Caco-2 (cell line): ENCODE results near the gene LRRC26. TPM values are rescaled to one million over a fixed set of nuclear protein-coding genes. Genes with fewer than 3 reads are reported as not detected.

ENCODE experiments used
- BruUV-seq: library from RNA; stranded (reverse); fragments of 400-500 nt; replicated peaks from 2 replicates; lab custom pipeline; 2021; lab: Mats Ljungman, UMichigan
- CTCF ChIA-PET: fragments of 300-600 bp; sonication (Branson Sonifier 250); formaldehyde crosslinking; loops from one replicate; lab custom pipeline; 2022; ENCODE audit warnings: antibody characterized with exemption; lab: Charles Lee
- POLR2A ChIA-PET: fragments of 300-600 bp; sonication (Branson Sonifier 250); formaldehyde crosslinking; loops from one replicate; lab custom pipeline; 2022; ENCODE audit warnings: antibody characterized with exemption; lab: Charles Lee
- DNase-seq, 2 experiments: peaks; one replicate each; pipeline versions ENCODE4 v3.0.0 to v3.0.0-alpha.2; 2020 to 2022
- H3K27me3 ChIP-seq: replicated peaks from 2 replicates; pipeline ENCODE4 v1.6.0; 2011; ENCODE audit warnings: low read length; ENCODE audit not compliant: control insufficient read depth, insufficient read depth
- H3K36me3 ChIP-seq: 2 replicates; pipeline ENCODE4 v1.5.1; 2011; ENCODE audit warnings: low read length; ENCODE audit not compliant: control insufficient read depth, insufficient read depth
- H3K4me1 ChIP-seq: fragments of 250-450 bp; sonication (Bioruptor Pico); 2 replicates; pipeline ENCODE4 v1.5.1; 2020; ENCODE audit warnings: mild to moderate bottlenecking
- H3K4me3 ChIP-seq: 2 replicates; pipeline ENCODE4 v1.5.1; 2011; ENCODE audit warnings: low read depth, mild to moderate bottlenecking, control low read depth, low read length
- H3K9me3 ChIP-seq: fragments of 250-450 bp; sonication (Bioruptor Pico); 2 replicates; pipeline ENCODE4 v1.5.1; 2020; ENCODE audit warnings: mild to moderate bottlenecking, moderate library complexity
- H3K27ac Mint-ChIP-seq: one replicate; pipeline ENCODE4 v1.8.0; 2022; ENCODE audit warnings: mixed read lengths; ENCODE audit not compliant: unreplicated experiment
- H3K27me3 Mint-ChIP-seq: one replicate; pipeline ENCODE4 v1.8.0; 2022; ENCODE audit warnings: mixed read lengths; ENCODE audit not compliant: insufficient read depth, unreplicated experiment
- H3K36me3 Mint-ChIP-seq: one replicate; pipeline ENCODE4 v1.8.0; 2022; ENCODE audit warnings: mild to moderate bottlenecking, mixed read lengths; ENCODE audit not compliant: insufficient read depth, unreplicated experiment
- H3K4me1 Mint-ChIP-seq: one replicate; pipeline ENCODE4 v1.8.0; 2022; ENCODE audit warnings: low read depth, mixed read lengths; ENCODE audit not compliant: unreplicated experiment
- H3K4me3 Mint-ChIP-seq: one replicate; pipeline ENCODE4 v1.8.0; 2022; ENCODE audit warnings: mild to moderate bottlenecking, moderate library complexity, mixed read lengths; ENCODE audit not compliant: unreplicated experiment
- H3K9me3 Mint-ChIP-seq: one replicate; pipeline ENCODE4 v1.8.0; 2022; ENCODE audit warnings: mixed read lengths; ENCODE audit not compliant: unreplicated experiment
- intact Hi-C: fragments of 100-400 bp; cut with micrococcal nuclease; formaldehyde crosslinking; loops from one replicate; pipeline ENCODE4 v1.10.0; 2022; ENCODE audit not compliant: unreplicated experiment
- total RNA-seq: library from RNA; stranded (reverse); gene quantifications from 2 replicates; pipeline ENCODE4 v1.2.3, GENCODE V29; 2022
- TF ChIP-seq, protein P1 (sequence below), 2 experiments: fragments of 200-600 bp in 1 of 2; IDR thresholded peaks; 1 replicate in 1 of 2; 2 replicates in 1 of 2; pipeline versions ENCODE4 v1.5.1 to v1.8.0; 2011 to 2022; ENCODE audit warnings: antibody characterized with exemption in 1 of 2, control low read depth in 1 of 2, inconsistent platforms in 1 of 2, low read depth in 1 of 2, low read length in 1 of 2, mild to moderate bottlenecking in 1 of 2, moderate library complexity in 1 of 2; ENCODE audit not compliant: insufficient read depth in 1 of 2, severe bottlenecking in 1 of 2, unreplicated experiment in 1 of 2

Gene LRRC26
- total RNA-seq, 1 experiment from 2014 or later, result 2.9 TPM

DNA sequence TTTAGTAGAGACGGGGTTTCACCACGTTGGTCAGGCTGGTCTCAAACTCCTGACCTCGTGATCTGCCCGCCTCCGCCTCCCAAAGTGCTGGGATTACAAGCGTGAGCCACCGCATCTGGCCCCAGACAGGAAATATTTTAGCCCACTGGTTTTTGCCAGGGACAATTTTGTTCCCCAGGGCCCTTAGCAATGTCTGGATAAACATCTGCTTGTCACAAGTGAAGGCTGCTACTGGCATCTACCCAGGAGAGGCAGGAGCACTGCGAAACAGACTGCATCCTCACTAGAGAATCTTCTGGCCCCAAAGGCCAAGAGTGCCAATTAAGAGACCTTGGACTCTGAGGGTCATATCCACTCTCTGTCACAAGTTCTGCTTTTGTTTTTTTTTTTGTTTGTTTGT lies 33.1 kb upstream of the LRRC26 start:
- intact Hi-C loops, result loop anchor here (5.0 kb wide), 1 partner anchor 34 kb away; no protein-coding TSS in a partner anchor
- BruUV-seq, result no TSS peak
- Histone ChIP-seq H3K4me3 (no peak overlapping the region), H3K9me3 (no peaks in the 10 kb centered on the region), H3K4me1 (peaks cover 36% of the 10 kb centered on the region), H3K36me3 (no peaks in the 10 kb centered on the region), H3K27me3 (no peaks in the 10 kb centered on the region)
- no peaks in the 10 kb centered on the region for H3K9me3 Mint-ChIP-seq
- ChIA-PET CTCF (no interaction called here), POLR2A (no interaction called here)
- H3K27me3 Mint-ChIP-seq, result no peaks in the 10 kb centered on the region
- no peak overlapping the region for H3K27ac Mint-ChIP-seq
- TF ChIP-seq, protein P1, sequence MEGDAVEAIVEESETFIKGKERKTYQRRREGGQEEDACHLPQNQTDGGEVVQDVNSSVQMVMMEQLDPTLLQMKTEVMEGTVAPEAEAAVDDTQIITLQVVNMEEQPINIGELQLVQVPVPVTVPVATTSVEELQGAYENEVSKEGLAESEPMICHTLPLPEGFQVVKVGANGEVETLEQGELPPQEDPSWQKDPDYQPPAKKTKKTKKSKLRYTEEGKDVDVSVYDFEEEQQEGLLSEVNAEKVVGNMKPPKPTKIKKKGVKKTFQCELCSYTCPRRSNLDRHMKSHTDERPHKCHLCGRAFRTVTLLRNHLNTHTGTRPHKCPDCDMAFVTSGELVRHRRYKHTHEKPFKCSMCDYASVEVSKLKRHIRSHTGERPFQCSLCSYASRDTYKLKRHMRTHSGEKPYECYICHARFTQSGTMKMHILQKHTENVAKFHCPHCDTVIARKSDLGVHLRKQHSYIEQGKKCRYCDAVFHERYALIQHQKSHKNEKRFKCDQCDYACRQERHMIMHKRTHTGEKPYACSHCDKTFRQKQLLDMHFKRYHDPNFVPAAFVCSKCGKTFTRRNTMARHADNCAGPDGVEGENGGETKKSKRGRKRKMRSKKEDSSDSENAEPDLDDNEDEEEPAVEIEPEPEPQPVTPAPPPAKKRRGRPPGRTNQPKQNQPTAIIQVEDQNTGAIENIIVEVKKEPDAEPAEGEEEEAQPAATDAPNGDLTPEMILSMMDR (IDR thresholded peaks at IDR 0.05; ENCODE audit: insufficient read depth in 1 of 2, low read depth in 1 of 2, low read length in 1 of 2, severe bottlenecking in 1 of 2, unreplicated experiment in 1 of 2), result no peak
- DNase-seq, result no peak
- no peak overlapping the region for H3K4me3 Mint-ChIP-seq
- H3K4me1 Mint-ChIP-seq, result peaks cover 12% of the 10 kb centered on the region
- H3K36me3 Mint-ChIP-seq, result peaks cover 46% of the 10 kb centered on the region

DNA sequence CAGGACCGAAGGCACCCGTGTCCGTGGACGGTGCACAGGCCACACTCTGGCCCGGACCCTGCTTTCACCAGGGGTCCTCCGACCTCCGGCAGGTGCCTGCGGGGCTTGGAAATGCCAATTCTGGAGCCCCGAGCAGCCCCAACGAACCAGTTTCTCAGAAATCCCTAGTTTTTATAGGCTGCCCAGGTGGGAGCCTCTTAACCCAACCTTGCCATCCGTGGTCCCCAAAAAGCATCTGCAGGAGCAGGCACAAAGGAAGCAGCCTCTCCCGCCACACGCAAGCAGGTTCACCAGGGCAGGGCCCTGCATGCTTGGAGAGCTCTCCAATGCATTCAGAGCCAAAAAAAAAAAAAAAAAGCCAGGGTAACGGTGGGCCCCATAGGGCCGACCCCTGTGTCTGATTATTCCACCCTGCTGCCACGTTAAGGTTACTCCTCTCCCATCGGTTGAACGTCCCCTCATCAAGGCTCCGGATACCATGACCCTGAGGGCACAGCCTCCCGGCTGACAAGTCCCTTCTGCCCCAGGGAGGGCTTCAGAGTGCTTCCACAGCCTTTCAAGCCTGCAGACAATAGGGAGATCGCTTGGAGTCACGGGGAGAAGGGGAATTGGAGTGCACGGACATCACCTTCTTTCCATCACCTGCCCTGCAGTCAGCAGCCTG lies 31.5 kb upstream of the LRRC26 start:
- TF ChIP-seq, protein P1 (IDR thresholded peaks at IDR 0.05; ENCODE audit: insufficient read depth in 1 of 2, low read depth in 1 of 2, low read length in 1 of 2, severe bottlenecking in 1 of 2, unreplicated experiment in 1 of 2), result no peak

DNA sequence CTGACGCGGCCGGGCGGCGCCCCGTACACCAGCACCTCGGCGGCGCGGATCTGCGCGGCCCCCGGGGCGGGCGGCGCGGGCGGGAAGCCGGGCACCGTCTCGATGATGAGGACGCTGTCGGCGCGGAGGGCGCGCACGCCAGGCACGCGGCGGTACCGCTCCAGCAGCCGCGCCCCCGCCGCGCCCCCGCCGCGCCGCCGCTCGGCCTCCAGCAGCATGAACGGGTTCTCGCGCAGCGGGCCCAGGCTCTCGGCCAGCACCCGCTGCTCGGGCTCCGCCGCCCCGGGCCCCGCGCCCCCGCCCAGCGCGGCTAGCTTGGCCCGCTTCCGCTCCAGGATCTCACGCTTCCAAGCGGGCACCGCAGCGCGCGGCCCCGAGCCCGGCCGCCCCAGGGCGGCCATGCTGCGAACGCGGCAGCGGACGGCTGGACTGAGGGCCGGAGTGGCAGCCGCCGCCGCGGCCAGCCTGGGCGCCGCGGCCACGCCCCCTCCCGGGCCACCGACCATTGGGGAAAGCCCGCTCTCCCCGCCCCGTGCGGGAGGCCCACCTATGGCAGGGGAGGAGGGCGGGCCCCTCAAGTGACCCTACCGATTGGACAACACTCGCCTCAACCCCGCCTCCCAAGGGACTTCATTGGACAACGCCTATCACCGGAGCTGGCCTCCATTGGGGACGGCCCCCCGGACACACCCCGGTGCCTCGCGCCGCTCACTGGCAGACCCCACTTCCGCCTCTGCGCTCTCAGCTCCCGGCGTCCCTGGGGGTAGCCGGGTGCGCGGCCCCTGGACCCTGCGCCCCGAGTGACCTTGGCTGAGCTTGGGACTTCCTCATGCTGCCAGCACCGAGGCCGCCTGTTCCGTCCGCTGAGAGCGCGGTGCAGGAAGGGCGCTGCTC lies 30.7 kb upstream of the LRRC26 start, which contains the start of gene TPRN:
TPRN (minus strand) TSS at position 431 of the 894 bp plus-strand sequence; CDS start at position 401, 30 bp downstream.
- intact Hi-C loops, result loop anchor here (1.0 to 5.0 kb wide), 3 partner anchors 11 to 37 kb away; no protein-coding TSS in a partner anchor

More for the DNA sequence above, 31.5 kb upstream of the LRRC26 start:
- peak overlapping the region; percentile 80 for H3K4me3 ChIP-seq
- Mint-ChIP-seq H3K4me1 (peaks cover under 1% of the 10 kb centered on the region), H3K36me3 (peaks cover 36% of the 10 kb centered on the region), H3K27me3 (no peaks in the 10 kb centered on the region), H3K27ac (peak overlapping the region; percentile 64), H3K4me3 (peak overlapping the region; percentile 78), H3K9me3 (no peaks in the 10 kb centered on the region)
- H3K4me1 ChIP-seq, result peaks cover 38% of the 10 kb centered on the region
- DNase-seq, result no peak
- no peaks in the 10 kb centered on the region for H3K27me3 ChIP-seq
- no peaks in the 10 kb centered on the region for H3K9me3 ChIP-seq
- no TSS peak for BruUV-seq
- no peaks in the 10 kb centered on the region for H3K36me3 ChIP-seq
- intact Hi-C loops, result loop anchor here (5.0 kb wide), 1 partner anchor 36 kb away; no protein-coding TSS in a partner anchor
- ChIA-PET POLR2A (interaction anchor here (0.5 to 2.0 kb wide), 13 partner anchors 12 to 401 kb away, joined by 3 to 21 read pairs (median 5); partner anchors contain the start of genes ANAPC2, EXD3, MAN1B1 and NOXA1), CTCF (interaction anchor here (0.7 to 1.2 kb wide), 10 partner anchors 10 to 155 kb away, joined by 3 to 12 read pairs (median 4); partner anchors contain the start of genes ANAPC2, SSNA1 and TUBB4B)

More for the DNA sequence above, 30.7 kb upstream of the LRRC26 start, which contains the start of gene TPRN:
- Histone ChIP-seq H3K36me3 (no peaks in the 10 kb centered on the region), H3K4me3 (peak within 1 kb of the TSS; percentile 80), H3K4me1 (peaks cover 37% of the 10 kb centered on the region), H3K9me3 (no peaks in the 10 kb centered on the region), H3K27me3 (no peaks in the 10 kb centered on the region)
- peak; percentile 100 for DNase-seq
- no TSS peak for BruUV-seq
- H3K36me3 Mint-ChIP-seq, result peaks cover 28% of the 10 kb centered on the region
- TF ChIP-seq, protein P1 (IDR thresholded peaks at IDR 0.05; ENCODE audit: insufficient read depth in 1 of 2, low read depth in 1 of 2, low read length in 1 of 2, severe bottlenecking in 1 of 2, unreplicated experiment in 1 of 2), result no peak
- POLR2A ChIA-PET, result interaction anchor here (0.5 to 2.0 kb wide), 14 partner anchors 8 to 401 kb away, joined by 3 to 21 read pairs (median 4); partner anchors contain the start of genes ANAPC2, EXD3, MAN1B1 and NOXA1
- H3K4me3 Mint-ChIP-seq, result peak within 1 kb of the TSS; percentile 78
- H3K27me3 Mint-ChIP-seq, result no peaks in the 10 kb centered on the region
- H3K27ac Mint-ChIP-seq, result peak within 1 kb of the TSS; percentile 64
- CTCF ChIA-PET, result interaction anchor here (0.7 to 1.2 kb wide), 10 partner anchors 10 to 154 kb away, joined by 3 to 12 read pairs (median 4); partner anchors contain the start of genes ANAPC2, SSNA1 and TUBB4B
- peaks cover under 1% of the 10 kb centered on the region for H3K4me1 Mint-ChIP-seq
- H3K9me3 Mint-ChIP-seq, result no peaks in the 10 kb centered on the region
